Lower lobe of right lung (tissue), 2 donors: Measurements from ENCODE around the gene MTFR1L. TPM values are rescaled to one million over a fixed set of nuclear protein-coding genes. Genes with fewer than 3 reads are reported as not detected.

Experiments
- ATAC-seq, 2 donors: fragments of 200-7000 bp; cut with Tn5 transposase; one replicate each; pipeline ENCODE4 v1.9.1; 2020 to 2022; ENCODE audit warnings: mild to moderate bottlenecking in 2 of 2, moderate library complexity in 2 of 2
- DNase-seq: peaks from one replicate; pipeline ENCODE4 v3.0.0-alpha.2; 2020
- H3K27ac ChIP-seq: fragments of 200-600 bp; one replicate; pipeline ENCODE4 v1.8.0; 2022
- H3K27me3 ChIP-seq: fragments of 200-600 bp; one replicate; pipeline ENCODE4 v1.8.0; 2022; ENCODE audit warnings: low read depth
- H3K36me3 ChIP-seq: fragments of 200-600 bp; one replicate; pipeline ENCODE4 v1.8.0; 2022; ENCODE audit warnings: mild to moderate bottlenecking
- H3K4me1 ChIP-seq: fragments of 200-600 bp; one replicate; pipeline ENCODE4 v1.8.0; 2022
- H3K4me3 ChIP-seq: fragments of 200-600 bp; one replicate; pipeline ENCODE4 v1.8.0; 2022; ENCODE audit warnings: mild to moderate bottlenecking
- H3K9me3 ChIP-seq: fragments of 200-600 bp; one replicate; pipeline ENCODE4 v1.8.0; 2022
- intact Hi-C: fragments of 100-400 bp; cut with DNase I; formaldehyde crosslinking; loops from one replicate; pipeline ENCODE4 v1.11.0; 2022
- total RNA-seq: library from RNA; stranded (reverse); fragmentation: NEBNext Ultra II Directional; extraction: Animal tissue kit (Norgen Biotek cat#: 25700); gene quantifications from one replicate; pipeline ENCODE4 v1.2.1, GENCODE V29; 2021
- TF ChIP-seq, protein P1 (sequence below): fragments of 200-600 bp; IDR thresholded peaks from one replicate; pipeline ENCODE4 v1.8.0; 2022; ENCODE audit warnings: antibody characterized with exemption, mild to moderate bottlenecking
- donor health status: DM: no; HTN: yes; CAD: no; lungs with severe emphysema.

MTFR1L gene
- total RNA-seq, 1 donor from 2014 or later = 51.1 TPM

DNA sequence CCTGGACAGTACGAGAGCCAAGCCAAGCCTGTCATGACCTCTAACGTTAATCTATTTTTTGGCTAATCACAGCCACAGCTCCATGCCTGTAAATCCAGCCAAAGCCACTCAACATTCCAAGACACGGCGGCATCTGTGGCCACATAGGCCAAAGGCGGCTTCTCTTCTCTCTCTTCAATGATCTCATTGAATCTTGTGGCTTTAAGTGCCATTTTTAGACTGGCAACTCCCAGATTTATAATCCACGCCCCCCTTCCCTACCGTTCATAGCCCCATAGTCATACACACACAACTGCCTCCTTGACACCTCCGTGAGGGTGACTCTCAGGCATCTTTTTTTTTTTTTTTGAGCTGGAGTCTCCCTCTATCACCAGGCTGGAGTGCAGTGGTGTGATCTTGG is 25.4 kb upstream of the MTFR1L start:
- intact Hi-C loops = loop anchor here (10.0 kb wide), 1 partner anchor 180 kb away; the partner anchor contains the start of gene MAN1C1
- Histone ChIP-seq H3K9me3 (no peaks in the 10 kb centered on the region), H3K27me3 (no peaks in the 10 kb centered on the region), H3K36me3 (no peaks in the 10 kb centered on the region), H3K27ac (no peak overlapping the region), H3K4me3 (no peak overlapping the region), H3K4me1 (peaks cover 29% of the 10 kb centered on the region)
- DNase-seq = no peak
- TF ChIP-seq, protein P1, sequence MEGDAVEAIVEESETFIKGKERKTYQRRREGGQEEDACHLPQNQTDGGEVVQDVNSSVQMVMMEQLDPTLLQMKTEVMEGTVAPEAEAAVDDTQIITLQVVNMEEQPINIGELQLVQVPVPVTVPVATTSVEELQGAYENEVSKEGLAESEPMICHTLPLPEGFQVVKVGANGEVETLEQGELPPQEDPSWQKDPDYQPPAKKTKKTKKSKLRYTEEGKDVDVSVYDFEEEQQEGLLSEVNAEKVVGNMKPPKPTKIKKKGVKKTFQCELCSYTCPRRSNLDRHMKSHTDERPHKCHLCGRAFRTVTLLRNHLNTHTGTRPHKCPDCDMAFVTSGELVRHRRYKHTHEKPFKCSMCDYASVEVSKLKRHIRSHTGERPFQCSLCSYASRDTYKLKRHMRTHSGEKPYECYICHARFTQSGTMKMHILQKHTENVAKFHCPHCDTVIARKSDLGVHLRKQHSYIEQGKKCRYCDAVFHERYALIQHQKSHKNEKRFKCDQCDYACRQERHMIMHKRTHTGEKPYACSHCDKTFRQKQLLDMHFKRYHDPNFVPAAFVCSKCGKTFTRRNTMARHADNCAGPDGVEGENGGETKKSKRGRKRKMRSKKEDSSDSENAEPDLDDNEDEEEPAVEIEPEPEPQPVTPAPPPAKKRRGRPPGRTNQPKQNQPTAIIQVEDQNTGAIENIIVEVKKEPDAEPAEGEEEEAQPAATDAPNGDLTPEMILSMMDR = no peak
- ATAC-seq = peak in 1 of 2 donors; percentile 10

DNA sequence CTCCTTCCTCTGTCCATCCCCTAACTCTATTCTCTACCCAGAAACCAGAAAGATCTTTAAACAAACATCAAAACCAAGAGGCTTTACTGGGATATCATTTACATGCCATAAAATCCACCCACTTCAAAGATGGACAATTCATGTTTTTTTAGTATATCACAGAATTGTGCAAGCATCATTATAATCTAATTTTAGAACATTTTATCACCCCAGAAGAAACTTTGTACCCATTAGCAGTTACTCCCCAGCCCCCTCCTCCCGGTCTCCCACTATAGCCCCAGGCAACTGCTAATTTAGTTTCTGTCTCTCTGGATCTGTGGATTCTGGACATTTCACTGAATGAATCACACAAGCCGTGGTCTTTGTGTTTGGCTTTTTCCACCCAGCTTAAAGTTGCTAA is 24.5 kb upstream of the MTFR1L start:
- no peaks in the 10 kb centered on the region for H3K36me3 ChIP-seq
- TF ChIP-seq, protein P1 = no peak
- H3K4me1 ChIP-seq = peaks cover 34% of the 10 kb centered on the region
- H3K9me3 ChIP-seq = no peaks in the 10 kb centered on the region
- no peak for ATAC-seq
- no peak overlapping the region for H3K4me3 ChIP-seq
- H3K27ac ChIP-seq = no peak overlapping the region
- intact Hi-C loops = loop anchor here (10.0 kb wide), 1 partner anchor 180 kb away; the partner anchor contains the start of gene MAN1C1
- DNase-seq = no peak
- H3K27me3 ChIP-seq = no peaks in the 10 kb centered on the region

- Histone ChIP-seq H3K36me3 (no peaks in the 10 kb centered on the region), H3K9me3 (no peaks in the 10 kb centered on the region), H3K27ac (peak overlapping the region; percentile 66), H3K4me1 (peaks cover 40% of the 10 kb centered on the region), H3K4me3 (peak overlapping the region; percentile 1), H3K27me3 (no peaks in the 10 kb centered on the region)
- intact Hi-C loops = loop anchor here (10.0 kb wide), 1 partner anchor 181 kb away; the partner anchor contains the start of gene MAN1C1
- DNase-seq = peak; percentile 75
- TF ChIP-seq, protein P1 = no peak
- peak; percentile 70 to 79 for ATAC-seq
Observed at GRCh38 chr1:25795946-25796810, 23.6 kb upstream of the MTFR1L start.

DNA sequence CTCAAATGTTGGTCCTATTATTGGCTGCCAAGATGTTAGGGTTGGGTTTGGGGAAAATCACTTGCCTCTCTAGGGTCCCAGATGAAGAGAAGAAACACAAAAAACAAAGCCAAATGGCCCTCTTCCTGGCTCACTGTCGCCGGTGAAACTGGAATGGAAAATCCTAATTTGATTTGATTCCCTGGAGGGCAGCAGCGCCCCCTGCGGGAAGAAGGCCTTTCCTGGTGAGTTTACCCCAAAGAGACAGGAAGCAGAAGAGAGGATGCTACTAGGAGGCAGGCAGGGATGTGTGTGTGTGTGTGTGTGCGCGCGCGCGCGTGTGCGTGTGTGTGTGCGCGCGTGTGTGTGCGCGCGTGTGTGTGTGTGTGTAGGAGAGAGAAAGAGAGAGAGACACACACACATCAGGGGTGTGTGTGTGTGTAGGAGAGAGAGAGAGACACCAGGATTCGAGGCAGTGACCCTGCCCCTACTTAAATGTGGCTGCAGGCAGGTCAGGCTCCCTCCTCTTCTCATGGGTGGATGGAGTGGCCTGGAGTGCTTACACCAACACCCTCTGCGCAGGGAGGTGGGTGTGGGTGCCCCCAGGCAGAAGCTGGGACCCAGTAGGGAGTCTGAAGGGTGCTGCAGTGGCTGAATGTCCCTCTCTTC is 22.8 kb upstream of the MTFR1L start:
- intact Hi-C loops = loop anchor here (10.0 kb wide), 1 partner anchor 182 kb away; the partner anchor contains the start of gene MAN1C1
- Histone ChIP-seq H3K4me3 (peak overlapping the region; percentile 1), H3K9me3 (no peaks in the 10 kb centered on the region), H3K4me1 (peaks cover 48% of the 10 kb centered on the region), H3K36me3 (no peaks in the 10 kb centered on the region), H3K27ac (peak overlapping the region; percentile 66), H3K27me3 (no peaks in the 10 kb centered on the region)
- TF ChIP-seq, protein P1 = peak; percentile 75
- ATAC-seq (peak; percentile 65 to 70), DNase-seq (peak; percentile 89)

- intact Hi-C loops = loop anchor here (10.0 kb wide), 1 partner anchor 183 kb away; the partner anchor contains the start of gene MAN1C1
- DNase-seq = no peak
- H3K4me3 ChIP-seq = no peak overlapping the region
- no peak overlapping the region for H3K27ac ChIP-seq
- TF ChIP-seq, protein P1 = peak; percentile 54
- no peaks in the 10 kb centered on the region for H3K36me3 ChIP-seq
- no peaks in the 10 kb centered on the region for H3K9me3 ChIP-seq
- H3K4me1 ChIP-seq = peaks cover 58% of the 10 kb centered on the region
- no peaks in the 10 kb centered on the region for H3K27me3 ChIP-seq
- peak in 1 of 2 donors; percentile 19 for ATAC-seq
Observed at GRCh38 chr1:25797939-25798338, 21.8 kb upstream of the MTFR1L start.
